HFFc6 (cell line): ENCODE measurements around the gene ZKSCAN2. TPM values are rescaled to one million over a fixed set of nuclear protein-coding genes. Genes with fewer than 3 reads are reported as not detected.

Source experiments
- DNase-seq: peaks from one replicate; pipeline ENCODE4 v3.0.0-alpha.2; 2018
- H3K27ac Mint-ChIP-seq: 2 replicates; pipeline ENCODE4 v1.8.0; 2020; ENCODE audit warnings: mild to moderate bottlenecking, mixed read lengths
- H3K27me3 Mint-ChIP-seq: 2 replicates; pipeline ENCODE4 v1.8.0; 2021; ENCODE audit warnings: mild to moderate bottlenecking, moderate library complexity, mixed read lengths; ENCODE audit not compliant: insufficient read depth
- H3K36me3 Mint-ChIP-seq: 2 replicates; pipeline ENCODE4 v1.8.0; 2021; ENCODE audit warnings: low read depth, mixed read lengths
- H3K4me1 Mint-ChIP-seq: 2 replicates; pipeline ENCODE4 v1.8.0; 2020; ENCODE audit warnings: low read depth, mixed read lengths
- H3K4me3 Mint-ChIP-seq: 2 replicates; pipeline ENCODE4 v1.8.0; 2020; ENCODE audit warnings: mild to moderate bottlenecking, moderate library complexity, mixed read lengths
- H3K9me3 Mint-ChIP-seq: 2 replicates; pipeline ENCODE4 v1.8.0; 2020; ENCODE audit warnings: mild to moderate bottlenecking, mixed read lengths
- total RNA-seq, 6 experiments: library from RNA; stranded (reverse); fragmentation: NEBNext Ultra II Directional; extraction: Animal tissue kit (Norgen Biotek cat#: 25700); gene quantifications; 2 replicates in 1 of 6; 3 replicates in 5 of 6; pipeline ENCODE4 v1.2.3, GENCODE V29; 2021
- TF ChIP-seq, protein P1 (sequence below): fragments of 200-600 bp; sonication (generic); IDR thresholded peaks from 2 replicates; pipeline ENCODE4 v1.5.0; 2021; ENCODE audit warnings: antibody characterized with exemption, mild to moderate bottlenecking

ZKSCAN2 gene
- total RNA-seq, 6 experiments from 2014 or later = 4.0 to 4.8 (median 4.2) TPM

- H3K4me3 Mint-ChIP-seq = no peak overlapping the region
- TF ChIP-seq, protein P1, sequence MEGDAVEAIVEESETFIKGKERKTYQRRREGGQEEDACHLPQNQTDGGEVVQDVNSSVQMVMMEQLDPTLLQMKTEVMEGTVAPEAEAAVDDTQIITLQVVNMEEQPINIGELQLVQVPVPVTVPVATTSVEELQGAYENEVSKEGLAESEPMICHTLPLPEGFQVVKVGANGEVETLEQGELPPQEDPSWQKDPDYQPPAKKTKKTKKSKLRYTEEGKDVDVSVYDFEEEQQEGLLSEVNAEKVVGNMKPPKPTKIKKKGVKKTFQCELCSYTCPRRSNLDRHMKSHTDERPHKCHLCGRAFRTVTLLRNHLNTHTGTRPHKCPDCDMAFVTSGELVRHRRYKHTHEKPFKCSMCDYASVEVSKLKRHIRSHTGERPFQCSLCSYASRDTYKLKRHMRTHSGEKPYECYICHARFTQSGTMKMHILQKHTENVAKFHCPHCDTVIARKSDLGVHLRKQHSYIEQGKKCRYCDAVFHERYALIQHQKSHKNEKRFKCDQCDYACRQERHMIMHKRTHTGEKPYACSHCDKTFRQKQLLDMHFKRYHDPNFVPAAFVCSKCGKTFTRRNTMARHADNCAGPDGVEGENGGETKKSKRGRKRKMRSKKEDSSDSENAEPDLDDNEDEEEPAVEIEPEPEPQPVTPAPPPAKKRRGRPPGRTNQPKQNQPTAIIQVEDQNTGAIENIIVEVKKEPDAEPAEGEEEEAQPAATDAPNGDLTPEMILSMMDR = no peak
- no peak for DNase-seq
These were observed 7.0 kb upstream of the ZKSCAN2 start for GRCh38 chr16:25264597-25264996.

DNA sequence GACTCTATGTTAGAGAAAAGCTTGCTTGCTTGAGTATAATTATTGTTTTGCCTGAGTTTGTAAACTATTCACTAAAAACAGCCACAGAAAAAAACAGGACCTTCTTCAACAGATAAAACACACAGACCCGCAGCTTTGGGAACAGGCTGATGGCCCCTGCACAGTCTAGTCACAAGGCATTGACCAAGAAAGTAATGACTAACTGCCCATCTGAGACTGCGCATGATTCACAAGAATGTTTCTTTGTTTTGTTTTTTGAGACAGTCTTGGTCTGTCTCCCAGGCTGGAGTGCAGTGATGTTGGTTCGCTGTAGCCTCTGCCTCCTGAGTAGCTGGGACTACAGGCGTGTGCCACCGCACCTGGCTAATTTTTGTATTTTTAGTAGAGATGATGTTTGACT is 2.8 kb upstream of the ZKSCAN2 start:
- Mint-ChIP-seq H3K27me3 (peaks cover 4% of the 10 kb centered on the region), H3K27ac (no peak overlapping the region), H3K4me3 (no peak overlapping the region), H3K36me3 (peaks cover 17% of the 10 kb centered on the region; the same call in 1 of the 2 replicates), H3K9me3 (no peaks in the 10 kb centered on the region), H3K4me1 (peaks cover 40% of the 10 kb centered on the region)
- TF ChIP-seq, protein P1 = no peak
- DNase-seq = no peak

More at GRCh38 chr16:25264597-25264996, 7.0 kb upstream of the ZKSCAN2 start:
- Mint-ChIP-seq H3K9me3 (no peaks in the 10 kb centered on the region), H3K4me1 (peaks cover 11% of the 10 kb centered on the region), H3K27me3 (no peaks in the 10 kb centered on the region), H3K36me3 (peaks cover 27% of the 10 kb centered on the region), H3K27ac (no peak overlapping the region)

DNA sequence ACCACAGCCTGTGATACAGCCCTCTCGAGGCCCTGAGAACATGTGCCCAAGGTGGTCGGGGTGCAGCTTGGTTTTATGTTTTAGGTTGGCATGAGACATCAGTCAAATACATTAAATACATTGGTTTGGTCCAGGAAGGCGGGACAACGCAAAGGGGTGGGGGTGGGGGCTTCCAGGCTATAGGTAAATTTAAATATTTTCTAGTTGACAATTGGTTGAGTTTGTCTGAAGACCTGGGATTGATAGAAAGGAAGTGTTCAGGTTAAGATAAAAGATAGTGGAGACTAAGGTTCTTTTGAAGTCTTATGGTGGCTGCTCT is 1.2 kb upstream of the ZKSCAN2 start:
- H3K27ac Mint-ChIP-seq = peak overlapping the region; percentile 96
- H3K9me3 Mint-ChIP-seq = no peaks in the 10 kb centered on the region
- peaks cover 46% of the 10 kb centered on the region for H3K4me1 Mint-ChIP-seq
- H3K27me3 Mint-ChIP-seq = peaks cover 4% of the 10 kb centered on the region
- DNase-seq = no peak
- H3K4me3 Mint-ChIP-seq = peak overlapping the region; percentile 89
- TF ChIP-seq, protein P1 = no peak
- H3K36me3 Mint-ChIP-seq = peaks cover 9% of the 10 kb centered on the region; the same call in 1 of the 2 replicates

- DNase-seq = peak; percentile 83
- H3K27me3 Mint-ChIP-seq = peaks cover 4% of the 10 kb centered on the region
- TF ChIP-seq, protein P1 = no peak
- H3K4me1 Mint-ChIP-seq = peaks cover 46% of the 10 kb centered on the region
- 0 out of 2 replicates have a peak, but pooled peaks cover 3% of the 10 kb centered on the region for H3K36me3 Mint-ChIP-seq
- peak overlapping the region; percentile 96 for H3K27ac Mint-ChIP-seq
- H3K4me3 Mint-ChIP-seq = peak overlapping the region; percentile 89
- no peaks in the 10 kb centered on the region for H3K9me3 Mint-ChIP-seq
These were observed 563 bp upstream of the ZKSCAN2 start for GRCh38 chr16:25257956-25258860.

GRCh38 chr16:25256695-25257469 is 763 bp downstream of the ZKSCAN2 start:
- no peak for DNase-seq
- peak overlapping the region; percentile 89 for H3K4me3 Mint-ChIP-seq
- no peaks in the 10 kb centered on the region for H3K36me3 Mint-ChIP-seq
- TF ChIP-seq, protein P1 = peak; percentile 38
- peaks cover 46% of the 10 kb centered on the region for H3K4me1 Mint-ChIP-seq
- H3K27ac Mint-ChIP-seq = peak overlapping the region; percentile 96
- H3K9me3 Mint-ChIP-seq = no peaks in the 10 kb centered on the region
- H3K27me3 Mint-ChIP-seq = peaks cover 4% of the 10 kb centered on the region
